ENCODE results near the gene ATP2B2.

DNA sequence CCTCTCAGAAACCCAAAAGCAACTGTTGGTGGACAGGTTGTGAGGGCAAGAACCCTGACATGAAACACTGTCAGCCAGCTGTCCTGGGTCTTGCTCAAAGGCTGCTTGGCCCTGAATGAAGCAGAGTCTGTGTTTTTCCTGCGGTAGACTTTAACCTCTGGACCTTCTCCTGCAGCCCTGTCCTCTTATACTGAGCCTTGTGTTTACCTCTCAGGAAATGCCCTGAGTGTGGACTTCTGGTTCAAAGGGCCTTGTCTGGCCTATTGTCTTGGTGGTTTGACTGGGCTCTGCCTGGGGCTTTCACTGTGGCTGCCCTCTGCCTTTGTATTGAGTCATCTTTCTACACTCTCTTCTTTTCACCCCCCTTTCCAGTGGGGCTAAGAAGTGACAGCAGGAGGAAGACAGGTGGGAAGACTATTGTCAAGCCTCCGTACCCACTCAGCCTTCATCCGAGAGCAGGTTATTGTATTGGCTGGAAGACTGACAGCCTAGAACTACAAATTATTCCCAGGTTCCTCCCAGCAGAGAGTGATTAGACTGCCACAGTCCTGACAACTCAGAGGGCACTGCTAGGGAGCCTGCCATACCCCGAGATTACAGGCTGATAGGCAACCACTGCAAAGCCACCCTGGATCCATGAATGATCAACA, 187.9 kb downstream of the ATP2B2 start:
- TF ChIP-seq, protein P1, sequence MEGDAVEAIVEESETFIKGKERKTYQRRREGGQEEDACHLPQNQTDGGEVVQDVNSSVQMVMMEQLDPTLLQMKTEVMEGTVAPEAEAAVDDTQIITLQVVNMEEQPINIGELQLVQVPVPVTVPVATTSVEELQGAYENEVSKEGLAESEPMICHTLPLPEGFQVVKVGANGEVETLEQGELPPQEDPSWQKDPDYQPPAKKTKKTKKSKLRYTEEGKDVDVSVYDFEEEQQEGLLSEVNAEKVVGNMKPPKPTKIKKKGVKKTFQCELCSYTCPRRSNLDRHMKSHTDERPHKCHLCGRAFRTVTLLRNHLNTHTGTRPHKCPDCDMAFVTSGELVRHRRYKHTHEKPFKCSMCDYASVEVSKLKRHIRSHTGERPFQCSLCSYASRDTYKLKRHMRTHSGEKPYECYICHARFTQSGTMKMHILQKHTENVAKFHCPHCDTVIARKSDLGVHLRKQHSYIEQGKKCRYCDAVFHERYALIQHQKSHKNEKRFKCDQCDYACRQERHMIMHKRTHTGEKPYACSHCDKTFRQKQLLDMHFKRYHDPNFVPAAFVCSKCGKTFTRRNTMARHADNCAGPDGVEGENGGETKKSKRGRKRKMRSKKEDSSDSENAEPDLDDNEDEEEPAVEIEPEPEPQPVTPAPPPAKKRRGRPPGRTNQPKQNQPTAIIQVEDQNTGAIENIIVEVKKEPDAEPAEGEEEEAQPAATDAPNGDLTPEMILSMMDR (IDR thresholded peaks at IDR 0.05; ENCODE audit: low read depth, low read length): no peak
- no peak for TF ChIP-seq POLR2A (IDR thresholded peaks at IDR 0.05; ENCODE audit: extremely low read depth, insufficient read length)
